H9 (cell line): ENCODE measurements around the gene CD1C. TPM values are rescaled to one million over a fixed set of nuclear protein-coding genes. Genes with fewer than 3 reads are reported as not detected.

ENCODE experiments used
- DNase-seq: peaks from one replicate; pipeline ENCODE4 v3.0.0-alpha.2; 2017
- H2AFZ ChIP-seq: one replicate; pipeline ENCODE4 v1.6.1; 2013; ENCODE audit warnings: mild to moderate bottlenecking, low read length, control low read depth, moderate library complexity
- H2AK5ac ChIP-seq: 2 replicates; pipeline ENCODE4 v1.6.1; 2013; ENCODE audit warnings: low read length, control low read depth, mixed read lengths; ENCODE audit not compliant: insufficient read length
- H2BK120ac ChIP-seq: one replicate; pipeline ENCODE4 v1.6.1; 2013; ENCODE audit warnings: low read depth, mild to moderate bottlenecking, low read length, control low read depth, inconsistent platforms; ENCODE audit not compliant: poor library complexity, severe bottlenecking
- H2BK12ac ChIP-seq: 2 replicates; pipeline ENCODE4 v1.6.1; 2013; ENCODE audit warnings: low read length, control low read depth, mixed read lengths, low read depth; ENCODE audit not compliant: insufficient read length
- H2BK15ac ChIP-seq: 2 replicates; pipeline ENCODE4 v1.6.1; 2013; ENCODE audit warnings: low read depth, low read length, control low read depth
- H2BK20ac ChIP-seq: one replicate; pipeline ENCODE4 v1.6.1; 2013; ENCODE audit warnings: low read depth, mild to moderate bottlenecking, low read length, control low read depth, inconsistent platforms; ENCODE audit not compliant: poor library complexity, severe bottlenecking
- H2BK5ac ChIP-seq: 2 replicates; pipeline ENCODE4 v1.6.1; 2013; ENCODE audit warnings: low read length, control low read depth, mixed read lengths; ENCODE audit not compliant: insufficient read length
- H3K14ac ChIP-seq: 2 replicates; pipeline ENCODE4 v1.6.1; 2013; ENCODE audit warnings: low read length, control low read depth; ENCODE audit not compliant: insufficient read depth
- H3K18ac ChIP-seq: 2 replicates; pipeline ENCODE4 v1.6.1; 2013; ENCODE audit warnings: low read depth, mild to moderate bottlenecking, mixed read lengths, low read length, control low read depth; ENCODE audit not compliant: insufficient read length
- H3K23ac ChIP-seq: 2 replicates; pipeline ENCODE4 v1.6.1; 2013; ENCODE audit warnings: low read length, control low read depth, mixed read lengths, low read depth; ENCODE audit not compliant: insufficient read length
- H3K23me2 ChIP-seq: 2 replicates; pipeline ENCODE4 v1.6.1; 2013; ENCODE audit warnings: low read depth, mild to moderate bottlenecking, mixed read lengths, low read length, control low read depth; ENCODE audit not compliant: insufficient read length, poor library complexity, severe bottlenecking
- H3K27ac ChIP-seq: 2 replicates; pipeline ENCODE4 v1.5.1; 2013; ENCODE audit warnings: low read length, control low read depth, mixed read lengths, low read depth; ENCODE audit not compliant: insufficient read length
- H3K27me3 ChIP-seq: 2 replicates; pipeline ENCODE4 v1.6.1; 2013; ENCODE audit warnings: low read length, control low read depth, inconsistent platforms; ENCODE audit not compliant: insufficient read depth
- H3K4ac ChIP-seq: 2 replicates; pipeline ENCODE4 v1.6.1; 2013; ENCODE audit warnings: low read depth, mild to moderate bottlenecking, control low read depth, inconsistent platforms, low read length, moderate library complexity
- H3K4me1 ChIP-seq: 2 replicates; pipeline ENCODE4 v1.6.1; 2013; ENCODE audit warnings: low read length, control low read depth, inconsistent platforms; ENCODE audit not compliant: insufficient read depth
- H3K4me2 ChIP-seq: 2 replicates; pipeline ENCODE4 v1.6.1; 2013; ENCODE audit warnings: low read length, control low read depth, mixed read lengths; ENCODE audit not compliant: insufficient read length, insufficient read depth
- H3K56ac ChIP-seq: 2 replicates; pipeline ENCODE4 v1.6.1; 2013; ENCODE audit warnings: low read depth, mild to moderate bottlenecking, mixed read lengths, low read length, control low read depth; ENCODE audit not compliant: insufficient read length
- H3K79me1 ChIP-seq: 2 replicates; pipeline ENCODE4 v1.6.1; 2013; ENCODE audit warnings: low read depth, mild to moderate bottlenecking, moderate library complexity, low read length, control low read depth, inconsistent platforms; ENCODE audit not compliant: insufficient read depth, poor library complexity, severe bottlenecking
- H3K79me2 ChIP-seq: 2 replicates; pipeline ENCODE4 v1.6.1; 2013; ENCODE audit warnings: low read length, control low read depth, inconsistent platforms; ENCODE audit not compliant: insufficient read depth
- H3K9ac ChIP-seq: 2 replicates; pipeline ENCODE4 v1.6.1; 2013; ENCODE audit warnings: low read length, control low read depth, mixed read lengths; ENCODE audit not compliant: insufficient read length; ENCODE audit errors: extremely low read depth
- H3K9me3 ChIP-seq: one replicate; pipeline ENCODE4 v1.6.1; 2013; ENCODE audit warnings: low read depth, low read length, inconsistent platforms; ENCODE audit not compliant: control insufficient read depth
- H3T11ph ChIP-seq: one replicate; pipeline ENCODE4 v1.6.1; 2013; ENCODE audit warnings: mild to moderate bottlenecking, low read length, control low read depth, inconsistent platforms
- H4K20me1 ChIP-seq: one replicate; pipeline ENCODE4 v1.6.1; 2013; ENCODE audit not compliant: control insufficient read depth, insufficient read length, insufficient read depth
- H4K5ac ChIP-seq: 2 replicates; pipeline ENCODE4 v1.6.1; 2013; ENCODE audit warnings: low read depth, mild to moderate bottlenecking, mixed read lengths, low read length, control low read depth; ENCODE audit not compliant: insufficient read length
- H4K8ac ChIP-seq: replicated peaks from 2 replicates; pipeline ENCODE4 v1.6.1; 2013; ENCODE audit warnings: low read length, control low read depth, mixed read lengths, low read depth; ENCODE audit not compliant: insufficient read length
- H4K91ac ChIP-seq: 2 replicates; pipeline ENCODE4 v1.6.1; 2013; ENCODE audit warnings: low read depth, mild to moderate bottlenecking, moderate library complexity, mixed read lengths, low read length, control low read depth; ENCODE audit not compliant: insufficient read length
- H3K27ac Mint-ChIP-seq, 3 experiments: 2 replicates in 2 of 3; 3 replicates in 1 of 3; pipeline ENCODE4 v1.8.0; 2020 to 2021; ENCODE audit warnings: mixed read lengths in 3 of 3, mild to moderate bottlenecking in 1 of 3, moderate library complexity in 1 of 3
- H3K27me3 Mint-ChIP-seq: 2 replicates; pipeline ENCODE4 v1.8.0; 2021; ENCODE audit warnings: low read depth, mild to moderate bottlenecking, moderate library complexity, mixed read lengths
- H3K36me3 Mint-ChIP-seq, 3 experiments: 2 replicates in 2 of 3; 3 replicates in 1 of 3; pipeline ENCODE4 v1.8.0; 2020 to 2021; ENCODE audit warnings: low read depth in 3 of 3, mixed read lengths in 3 of 3; ENCODE audit not compliant: insufficient read depth in 1 of 3
- H3K4me1 Mint-ChIP-seq, 2 experiments: 2 replicates each; pipeline ENCODE4 v1.8.0; 2020; ENCODE audit warnings: mixed read lengths in 2 of 2
- H3K4me3 Mint-ChIP-seq, 2 experiments: 2 replicates in 1 of 2; 3 replicates in 1 of 2; pipeline ENCODE4 v1.8.0; 2020 to 2021; ENCODE audit warnings: mild to moderate bottlenecking in 2 of 2, mixed read lengths in 2 of 2, moderate library complexity in 1 of 2
- H3K9me3 Mint-ChIP-seq, 2 experiments: 2 replicates in 1 of 2; 3 replicates in 1 of 2; pipeline ENCODE4 v1.8.0; 2020; ENCODE audit warnings: mild to moderate bottlenecking in 2 of 2, mixed read lengths in 2 of 2, moderate library complexity in 1 of 2
- WGBS: extraction: QIAGEN DNeasy Blood & Tissue Kit; methylation state at CpG from one replicate; pipeline ENCODE4 v1.1.7; 2013; ENCODE audit warnings: missing lambda C conversion rate, low lambda C conversion rate, mixed read lengths; ENCODE audit not compliant: insufficient read length; ENCODE audit errors: extremely low coverage; 5-methylcytosine and 5-hydroxymethylcytosine counted together
- total RNA-seq: library from RNA; stranded (reverse); gene quantifications from 2 replicates; pipeline ENCODE4 v1.2.1, GENCODE V29; 2021
- TF ChIP-seq, protein P1 (sequence below): fragments of 200-600 bp; sonication (generic); conservative IDR thresholded peaks from 3 replicates; pipeline ENCODE4 v1.8.0; 2021; ENCODE audit warnings: antibody characterized with exemption, mild to moderate bottlenecking

The CD1C gene
- total RNA-seq, 1 experiment from 2014 or later, result not detected

DNA sequence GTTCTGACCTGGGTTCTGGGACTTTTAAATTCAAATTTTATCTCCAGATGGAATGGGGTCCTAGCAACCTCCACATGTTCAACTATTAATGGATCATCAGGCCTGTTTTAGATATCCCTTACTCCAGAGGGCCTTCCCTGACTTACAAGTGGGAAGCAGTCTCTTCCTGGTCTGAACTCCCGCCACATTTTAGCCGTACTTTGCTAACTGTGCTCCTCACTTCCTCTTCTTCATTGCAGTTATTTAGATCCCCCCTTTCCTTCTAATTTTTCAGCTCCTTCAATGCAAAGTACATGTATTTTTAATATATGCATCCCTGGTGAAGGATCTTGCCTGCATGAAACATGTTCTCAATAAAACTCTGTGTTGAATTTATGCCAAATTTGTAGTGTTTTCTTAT is 31.8 kb upstream of the CD1C start:
- H3K9ac ChIP-seq, result no peak overlapping the region
- no peak overlapping the region for H2BK5ac ChIP-seq
- DNase-seq, result no peak
- no peaks in the 10 kb centered on the region for H3K79me2 ChIP-seq
- H3K4ac ChIP-seq, result no peak overlapping the region
- TF ChIP-seq, protein P1, sequence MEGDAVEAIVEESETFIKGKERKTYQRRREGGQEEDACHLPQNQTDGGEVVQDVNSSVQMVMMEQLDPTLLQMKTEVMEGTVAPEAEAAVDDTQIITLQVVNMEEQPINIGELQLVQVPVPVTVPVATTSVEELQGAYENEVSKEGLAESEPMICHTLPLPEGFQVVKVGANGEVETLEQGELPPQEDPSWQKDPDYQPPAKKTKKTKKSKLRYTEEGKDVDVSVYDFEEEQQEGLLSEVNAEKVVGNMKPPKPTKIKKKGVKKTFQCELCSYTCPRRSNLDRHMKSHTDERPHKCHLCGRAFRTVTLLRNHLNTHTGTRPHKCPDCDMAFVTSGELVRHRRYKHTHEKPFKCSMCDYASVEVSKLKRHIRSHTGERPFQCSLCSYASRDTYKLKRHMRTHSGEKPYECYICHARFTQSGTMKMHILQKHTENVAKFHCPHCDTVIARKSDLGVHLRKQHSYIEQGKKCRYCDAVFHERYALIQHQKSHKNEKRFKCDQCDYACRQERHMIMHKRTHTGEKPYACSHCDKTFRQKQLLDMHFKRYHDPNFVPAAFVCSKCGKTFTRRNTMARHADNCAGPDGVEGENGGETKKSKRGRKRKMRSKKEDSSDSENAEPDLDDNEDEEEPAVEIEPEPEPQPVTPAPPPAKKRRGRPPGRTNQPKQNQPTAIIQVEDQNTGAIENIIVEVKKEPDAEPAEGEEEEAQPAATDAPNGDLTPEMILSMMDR, result no peak
- H3T11ph ChIP-seq, result no peak overlapping the region
- H2BK12ac ChIP-seq, result no peak overlapping the region
- no peaks in the 10 kb centered on the region for H3K4me1 ChIP-seq
- no peaks in the 10 kb centered on the region for H4K20me1 ChIP-seq
- Mint-ChIP-seq H3K4me3 (no peak overlapping the region), H3K36me3 (no peaks in the 10 kb centered on the region), H3K27me3 (no peaks in the 10 kb centered on the region), H3K27ac (no peak overlapping the region), H3K4me1 (no peaks in the 10 kb centered on the region), H3K9me3 (no peaks in the 10 kb centered on the region)
- H2BK20ac ChIP-seq, result no peak overlapping the region
- H3K27ac ChIP-seq, result no peak overlapping the region
- no peaks in the 10 kb centered on the region for H3K23me2 ChIP-seq
- no peaks in the 10 kb centered on the region for H3K79me1 ChIP-seq
- no peak overlapping the region for H4K91ac ChIP-seq
- no peak overlapping the region for H2BK15ac ChIP-seq
- no peak overlapping the region for H3K56ac ChIP-seq
- H3K27me3 ChIP-seq, result no peaks in the 10 kb centered on the region
- H4K8ac ChIP-seq, result no peak overlapping the region
- H2AK5ac ChIP-seq, result no peak overlapping the region
- H3K14ac ChIP-seq, result no peak overlapping the region
- H2BK120ac ChIP-seq, result no peak overlapping the region
- no peaks in the 10 kb centered on the region for H3K9me3 ChIP-seq
- no peak overlapping the region for H4K5ac ChIP-seq
- WGBS, result no CpG with 5 or more reads among the region's 2 CpGs
- H3K4me2 ChIP-seq, result no peak overlapping the region
- H3K23ac ChIP-seq, result no peak overlapping the region
- H2AFZ ChIP-seq, result no peak overlapping the region
- no peak overlapping the region for H3K18ac ChIP-seq
